ENCODE measurements around the gene SEMA5A. TPM values are rescaled to one million over a fixed set of nuclear protein-coding genes. Genes with fewer than 3 reads are reported as not detected.

Gene SEMA5A
- total and polyA plus RNA-seq, 2 of the 8 experiments (the other 6 are each of a cell fraction or from before 2014, with no cell fraction given) = 5.3 to 8.9 TPM

DNA sequence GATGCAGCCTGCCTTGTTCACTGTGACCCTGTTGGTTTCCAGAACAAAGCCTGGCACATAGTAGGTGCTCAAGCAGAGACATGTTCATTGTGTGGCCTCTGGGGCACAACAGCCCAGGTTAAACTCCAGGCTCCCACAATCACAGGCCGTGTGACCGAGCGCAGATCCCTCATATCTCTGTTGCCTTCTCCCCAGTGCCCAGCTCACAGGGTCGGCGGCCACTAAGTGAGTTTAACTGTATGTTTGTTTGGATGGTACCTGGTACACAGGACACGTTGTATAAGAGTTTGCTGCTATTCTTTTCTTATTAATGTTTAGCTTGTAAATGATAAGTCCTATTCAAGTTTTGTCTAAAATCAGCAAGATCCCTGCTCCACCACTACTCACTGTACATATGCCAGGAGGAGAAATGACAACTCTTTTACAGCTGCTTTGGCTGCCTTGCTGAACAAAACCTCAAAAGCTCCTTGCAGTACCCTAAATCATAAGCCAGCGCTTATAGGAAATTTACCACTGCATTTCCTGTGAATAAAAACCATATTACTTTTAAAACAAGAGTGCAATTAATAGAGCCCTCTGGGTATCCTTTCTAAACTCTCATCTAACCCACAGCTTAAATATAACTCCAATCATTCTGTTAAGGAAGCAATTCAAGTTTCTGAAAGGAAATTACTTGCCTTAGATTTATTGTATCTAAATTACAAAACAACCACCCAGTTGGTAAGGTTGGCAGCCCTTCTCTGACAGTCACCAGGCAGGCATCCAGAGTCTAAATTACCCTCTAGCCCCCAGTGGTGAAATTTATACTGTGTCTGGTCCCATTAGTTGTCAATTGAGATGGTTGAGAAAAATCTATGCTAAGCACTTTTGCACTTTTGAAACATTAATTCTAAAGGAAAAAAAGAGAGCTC is 379.4 kb downstream of the SEMA5A start:
- H3K9me3 ChIP-seq (ENCODE audit: insufficient read depth in 2 of 2, low read depth in 1 of 2, low read length in 1 of 2) = no peaks in the 10 kb centered on the region
- H2BK12ac ChIP-seq (ENCODE audit: low read depth, low read length) = no peak overlapping the region
- H3K18ac ChIP-seq (ENCODE audit: extremely low read depth, low read length) = no peak overlapping the region
- ChIA-PET CTCF (ENCODE audit: partially characterized antibody) (interaction anchor here (0.6 to 3.8 kb wide), 6 partner anchors 11 to 258 kb away, joined by 3 to 26 read pairs (median 4); no protein-coding TSS in a partner anchor), POLR2A (ENCODE audit: partially characterized antibody) (no interaction called here)
- FAIRE-seq (no peak), DNase-seq (ENCODE audit: low read depth in 1 of 2, low spot score in 2 of 2) (no peak)
- no peaks in the 10 kb centered on the region for H3K79me1 ChIP-seq (ENCODE audit: low read depth, low read length)
- no peak overlapping the region for H3K27ac ChIP-seq (ENCODE audit: low read depth, low read length)
- H3K4ac ChIP-seq (replicated peaks; ENCODE audit: insufficient read length, low read depth, low read length) = no peak overlapping the region
- H3K36me3 ChIP-seq (ENCODE audit: control insufficient read depth in 2 of 4, insufficient read depth in 4 of 4, low read length in 3 of 4) = no peaks in the 10 kb centered on the region
- no peaks in the 10 kb centered on the region for H3K79me2 ChIP-seq (ENCODE audit: control insufficient read depth in 1 of 2, insufficient read depth in 2 of 2, low read length in 2 of 2)
- no peak overlapping the region for H3K4me3 ChIP-seq (ENCODE audit: extremely low read depth in 1 of 4, insufficient read depth in 2 of 4, low read depth in 3 of 4, low read length in 4 of 4)
- no peak overlapping the region for H2AFZ ChIP-seq (ENCODE audit: low read length)
- no peak overlapping the region for H3K4me2 ChIP-seq (ENCODE audit: insufficient read depth in 1 of 2, low read depth in 2 of 2, low read length in 2 of 2)
- H3K23ac ChIP-seq (ENCODE audit: insufficient read length) = no peak overlapping the region
- H4K91ac ChIP-seq (replicated peaks; ENCODE audit: insufficient read length, low read length) = no peak overlapping the region
- H2BK20ac ChIP-seq (ENCODE audit: low read length) = no peak overlapping the region
- no peak overlapping the region for H3K9ac ChIP-seq (replicated peaks in 1 of 4; ENCODE audit: extremely low read depth in 1 of 4, low read depth in 3 of 4, low read length in 3 of 4)
- H2AK5ac ChIP-seq (ENCODE audit: low read depth, low read length) = no peak overlapping the region
- no peak overlapping the region for H2BK120ac ChIP-seq (replicated peaks; ENCODE audit: low read depth, low read length)
- H3K14ac ChIP-seq (ENCODE audit: insufficient read length) = no peak overlapping the region
- no peak overlapping the region for H3K56ac ChIP-seq (replicated peaks; ENCODE audit: insufficient read length, low read depth, low read length)
- H4K5ac ChIP-seq (ENCODE audit: insufficient read length, low read depth, low read length) = no peak overlapping the region
- H2BK15ac ChIP-seq (ENCODE audit: low read length) = no peak overlapping the region
- H3K4me1 ChIP-seq (replicated peaks in 1 of 4; ENCODE audit: control insufficient read depth in 3 of 4, insufficient read depth in 4 of 4, low read length in 3 of 4) = peaks cover 0 to 7% (median 1%) of the 10 kb centered on the region in 4 experiments; a peak in 2 of 7 replicates
- H3K23me2 ChIP-seq (ENCODE audit: low read depth, low read length) = no peaks in the 10 kb centered on the region
- H4K20me1 ChIP-seq (replicated peaks in 1 of 2; ENCODE audit: control insufficient read depth in 1 of 2, insufficient read depth in 2 of 2, low read length in 2 of 2) = no peaks in the 10 kb centered on the region
- H3K27me3 ChIP-seq (replicated peaks in 1 of 4; ENCODE audit: control insufficient read depth in 3 of 4, extremely low read depth in 1 of 4, insufficient read depth in 3 of 4, low read length in 3 of 4) = no peaks in the 10 kb centered on the region
- no peak overlapping the region for H4K8ac ChIP-seq (ENCODE audit: extremely low read depth, insufficient read depth, low read length)
- H2BK5ac ChIP-seq (ENCODE audit: low read depth, low read length) = no peak overlapping the region
- WGBS, 2 experiments (ENCODE audit: extremely low coverage in 1 of 2, insufficient coverage in 1 of 2, insufficient read length in 1 of 2, insufficient replicate concordance in 2 of 2, low coverage in 1 of 2, low lambda C conversion rate in 2 of 2, missing lambda C conversion rate in 1 of 2) = 93% methylated on average over 7 of the region's 7 CpGs; no CpG with 5 or more reads in 1 of the 2 experiments
- TF ChIP-seq ASH2L (IDR thresholded peaks at IDR 0.05; ENCODE audit: low read length) (no peak), TAF1 (IDR thresholded peaks at IDR 0.05; ENCODE audit: low read depth, low read length) (no peak), POLR2A (IDR thresholded peaks at IDR 0.05; ENCODE audit: control extremely low read depth in 1 of 2, low read depth in 2 of 2, low read length in 2 of 2) (no peak), NANOG (IDR thresholded peaks at IDR 0.05; ENCODE audit: insufficient read depth, low read depth, low read length, poor library complexity, severe bottlenecking) (no peak), RAD21 (IDR thresholded peaks at IDR 0.05 in 1 of 2, conservative IDR thresholded peaks at IDR 0.05 in 1 of 2; ENCODE audit: low read depth in 2 of 2, low read length in 2 of 2) (no peak), TAF7 (optimal IDR thresholded peaks at IDR 0.05; ENCODE audit: borderline replicate concordance, low read depth, low read length) (no peak), ATF3 (IDR thresholded peaks at IDR 0.05; ENCODE audit: insufficient read depth, low read depth, low read length) (no peak), SP2 (IDR thresholded peaks at IDR 0.05; ENCODE audit: low read length) (no peak), JUND (IDR thresholded peaks at IDR 0.05; ENCODE audit: low read length) (no peak), YY1 (IDR thresholded peaks at IDR 0.05; ENCODE audit: low read depth, low read length) (no peak)
- TF ChIP-seq, protein P1, sequence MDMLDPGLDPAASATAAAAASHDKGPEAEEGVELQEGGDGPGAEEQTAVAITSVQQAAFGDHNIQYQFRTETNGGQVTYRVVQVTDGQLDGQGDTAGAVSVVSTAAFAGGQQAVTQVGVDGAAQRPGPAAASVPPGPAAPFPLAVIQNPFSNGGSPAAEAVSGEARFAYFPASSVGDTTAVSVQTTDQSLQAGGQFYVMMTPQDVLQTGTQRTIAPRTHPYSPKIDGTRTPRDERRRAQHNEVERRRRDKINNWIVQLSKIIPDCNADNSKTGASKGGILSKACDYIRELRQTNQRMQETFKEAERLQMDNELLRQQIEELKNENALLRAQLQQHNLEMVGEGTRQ (IDR thresholded peaks at IDR 0.05; ENCODE audit: low read length) = no peak

All from H1 (cell line).